Stimulated activated CD8-positive, alpha-beta memory T cell treated with anti-CD3 and anti-CD28 coated beads, Interleukin-4, amount 100 ng/mL, for 48 hours (primary cell): ENCODE results near the gene TENT4A.

Source experiments
- DNase-seq: peaks from one replicate; pipeline ENCODE4 v3.0.0-alpha.2; 2020

Gene TENT4A

DNA sequence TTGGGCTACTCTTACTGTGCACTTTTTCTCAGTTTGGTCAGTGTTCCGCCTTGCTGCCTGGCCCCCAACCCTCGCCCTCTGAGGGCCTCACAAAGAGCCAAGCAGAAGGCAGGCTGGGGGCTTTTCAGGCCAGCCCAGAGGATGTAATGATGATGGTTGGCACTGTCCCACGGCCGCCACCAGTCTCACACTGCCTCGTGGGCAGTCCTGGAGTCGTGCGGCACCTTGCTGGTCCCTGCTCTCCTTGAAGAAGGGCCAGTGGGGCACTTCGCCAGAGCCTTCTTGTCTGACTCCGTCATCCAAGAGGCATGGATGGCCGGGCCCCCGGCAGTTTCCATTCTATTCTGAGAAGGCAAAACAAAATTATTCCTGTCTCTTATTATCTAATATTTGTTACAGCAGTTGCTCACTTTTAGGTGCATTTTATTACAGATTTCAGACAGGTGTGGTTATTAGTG is 21.0 kb downstream of the TENT4A start:
- no peak for DNase-seq

DNA sequence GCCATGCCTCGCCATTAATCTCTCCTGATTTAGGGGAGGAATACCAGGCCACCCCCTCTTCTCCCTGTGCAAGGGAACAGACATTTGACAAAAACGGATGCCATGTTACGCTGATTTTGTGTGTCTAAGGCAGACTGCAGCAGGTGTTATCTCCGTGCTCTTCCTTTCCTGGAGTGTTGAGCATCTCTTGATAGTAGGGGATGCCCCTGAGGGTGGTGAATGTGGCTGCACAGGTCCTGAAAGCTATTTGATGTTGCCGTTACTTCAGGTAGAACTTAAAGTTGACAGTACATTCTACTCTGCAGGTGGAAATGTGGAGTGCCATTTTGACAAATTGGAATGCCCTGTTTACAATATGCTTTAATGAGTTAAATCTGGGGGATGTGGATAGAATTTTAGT is 21.5 kb downstream of the TENT4A start:
- DNase-seq: no peak

DNA sequence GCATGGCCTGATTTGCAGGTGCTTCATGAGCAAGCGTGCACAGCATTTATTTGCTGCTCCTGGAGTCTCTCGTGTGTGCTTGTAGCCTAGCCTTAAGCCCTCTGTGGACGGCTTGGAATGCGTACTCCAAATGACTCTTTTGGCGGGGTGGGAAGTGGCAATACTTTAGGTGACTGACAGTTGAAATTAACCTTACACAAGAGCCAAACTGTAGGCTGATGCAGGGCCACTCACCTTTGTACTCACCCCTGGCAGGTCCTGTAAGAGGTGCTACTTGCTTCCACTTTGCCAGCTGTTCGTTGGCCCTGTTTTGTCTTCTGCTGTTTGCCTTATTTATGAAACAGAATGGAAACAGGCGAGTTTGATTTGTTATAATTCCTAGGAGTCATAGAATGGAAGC is 22.9 kb downstream of the TENT4A start:
- no peak for DNase-seq

DNA sequence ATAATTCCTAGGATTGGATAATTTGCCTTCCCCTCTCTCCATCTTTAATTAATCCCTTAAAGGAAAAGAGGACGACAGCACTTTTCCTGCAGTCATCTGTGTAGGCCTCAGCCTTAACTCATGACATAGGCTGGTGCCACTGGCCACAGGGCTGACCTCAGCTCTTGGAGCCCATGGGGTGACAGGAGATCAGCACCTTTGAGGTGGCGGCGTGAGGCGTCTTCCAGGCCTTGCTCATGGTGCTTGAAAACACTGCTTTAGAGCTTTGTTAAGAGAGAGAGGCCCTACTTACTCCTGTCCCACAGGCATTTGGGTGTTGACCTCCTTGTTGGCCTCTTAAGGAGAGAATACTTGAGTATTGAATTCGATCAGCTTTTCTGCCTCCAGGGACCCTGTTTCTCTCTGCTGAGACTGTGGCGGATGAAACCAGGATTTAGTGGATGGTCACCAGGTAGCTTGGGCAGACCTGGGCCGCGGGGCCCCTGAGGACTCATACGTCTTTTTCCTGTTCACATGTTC is 23.4 kb downstream of the TENT4A start:
- no peak for DNase-seq

DNA sequence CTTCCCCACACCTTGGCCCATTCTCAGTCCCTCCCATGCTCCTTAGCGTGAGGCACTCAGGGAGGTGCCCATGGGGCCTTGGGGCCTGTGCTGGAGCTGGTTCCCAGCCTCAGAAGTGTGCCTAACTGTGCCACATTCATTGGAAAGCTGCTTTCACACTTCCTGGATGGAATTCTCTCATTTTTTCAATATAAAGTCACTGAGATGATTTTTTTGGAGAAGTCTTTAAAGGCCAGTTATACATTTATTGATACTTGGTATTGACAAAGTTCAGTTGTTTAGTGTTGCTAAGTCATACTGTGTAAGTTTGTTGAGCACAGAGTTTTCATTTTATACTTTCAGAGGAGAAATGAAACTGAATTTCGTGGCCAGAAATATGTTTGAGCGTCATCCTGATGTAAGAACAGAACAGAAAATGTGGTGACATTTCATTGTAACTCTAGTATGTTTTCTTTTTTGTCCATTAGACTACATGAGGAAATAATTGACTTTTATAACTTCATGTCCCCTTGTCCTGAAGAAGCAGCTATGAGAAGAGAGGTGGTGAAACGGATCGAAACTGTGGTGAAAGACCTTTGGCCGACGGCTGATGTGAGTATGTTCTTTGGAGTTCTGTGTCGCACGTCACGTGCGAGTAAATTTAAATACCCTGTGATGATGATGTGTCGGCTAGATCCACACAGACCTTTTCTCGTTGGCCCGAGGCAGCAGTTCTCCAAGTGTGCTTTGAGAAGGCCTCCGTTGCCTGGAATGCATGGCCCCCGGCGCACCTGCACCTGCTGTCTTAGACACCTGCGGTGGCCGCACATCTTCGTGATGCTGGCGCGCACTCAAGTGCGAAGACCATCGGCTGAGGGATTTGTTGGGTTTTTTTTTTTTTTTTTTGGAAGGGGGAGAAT is 24.1 kb downstream of the TENT4A start:
- DNase-seq: peak; percentile 40

DNA sequence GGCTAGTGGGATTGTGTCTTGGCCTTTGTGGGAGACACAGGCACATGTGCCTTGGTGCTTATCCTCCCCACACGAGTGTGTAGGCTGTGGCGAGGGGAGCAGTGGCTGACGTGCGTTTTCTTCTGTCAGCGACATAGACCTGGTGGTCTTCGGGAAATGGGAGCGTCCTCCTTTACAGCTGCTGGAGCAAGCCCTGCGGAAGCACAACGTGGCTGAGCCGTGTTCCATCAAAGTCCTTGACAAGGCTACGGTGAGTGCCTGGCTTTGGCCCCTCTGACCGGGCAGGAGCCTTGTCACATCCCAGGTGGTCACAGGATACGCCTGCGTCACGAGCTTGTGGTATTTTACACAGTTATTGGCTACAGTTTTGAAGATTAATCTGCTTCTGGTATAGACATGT is 26.4 kb downstream of the TENT4A start:
- DNase-seq: no peak

DNA sequence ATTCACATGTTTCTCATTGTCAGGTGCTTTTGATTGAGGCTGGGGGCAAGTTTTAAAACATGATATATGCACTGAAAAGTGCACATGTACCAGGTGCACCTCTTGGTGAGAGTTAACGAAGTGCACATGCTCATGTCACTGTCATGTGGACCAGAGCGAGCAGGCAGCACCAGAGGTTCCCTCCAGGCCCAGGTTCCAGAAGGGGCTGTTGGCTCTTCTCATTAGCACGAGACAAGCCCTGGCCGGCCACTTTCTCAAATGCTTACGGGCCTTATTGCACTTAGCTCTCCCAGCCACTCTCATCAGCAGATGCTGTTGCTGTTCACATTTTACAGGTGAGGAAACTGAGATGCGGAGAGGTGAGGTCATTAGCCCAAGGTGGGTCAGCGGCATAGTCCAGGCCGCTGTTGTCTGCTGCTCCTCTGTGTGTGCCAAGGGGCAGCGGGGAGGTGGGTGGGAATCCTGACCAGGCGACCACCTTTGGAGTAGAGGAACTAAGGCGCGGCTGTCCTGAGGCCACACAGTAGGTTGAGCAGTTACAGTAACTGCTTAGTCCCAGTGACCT is 27.4 kb downstream of the TENT4A start:
- DNase-seq: no peak

DNA sequence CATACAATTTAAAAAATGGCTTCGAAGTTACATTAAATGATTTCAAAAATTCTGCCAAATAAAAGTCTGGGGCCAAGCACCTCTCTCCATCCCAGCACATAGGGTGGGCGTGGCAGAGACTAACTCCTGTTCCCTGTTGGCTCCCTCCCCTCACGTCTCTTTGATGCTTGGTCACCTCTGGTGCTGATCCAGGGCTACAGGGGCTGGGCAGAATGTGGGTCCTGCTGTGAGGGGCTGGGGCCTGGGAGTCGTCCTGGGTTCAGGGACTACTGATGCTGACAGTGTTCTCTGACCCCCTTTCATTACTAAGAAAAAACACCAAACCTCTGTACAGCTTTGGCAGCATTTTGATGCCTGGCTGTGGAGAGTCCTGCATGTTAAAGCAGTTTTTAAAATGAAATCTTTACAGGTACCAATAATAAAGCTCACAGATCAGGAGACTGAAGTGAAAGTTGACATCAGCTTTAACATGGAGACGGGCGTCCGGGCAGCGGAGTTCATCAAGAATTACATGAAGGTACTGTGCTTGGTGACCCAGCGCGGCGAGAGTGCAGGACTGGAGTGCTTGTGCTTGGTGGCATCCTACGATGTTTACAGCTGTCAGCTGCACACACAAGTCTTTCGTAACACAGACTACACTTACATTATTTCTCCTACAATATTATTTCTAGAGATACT is 29.0 kb downstream of the TENT4A start:
- no peak for DNase-seq

DNA sequence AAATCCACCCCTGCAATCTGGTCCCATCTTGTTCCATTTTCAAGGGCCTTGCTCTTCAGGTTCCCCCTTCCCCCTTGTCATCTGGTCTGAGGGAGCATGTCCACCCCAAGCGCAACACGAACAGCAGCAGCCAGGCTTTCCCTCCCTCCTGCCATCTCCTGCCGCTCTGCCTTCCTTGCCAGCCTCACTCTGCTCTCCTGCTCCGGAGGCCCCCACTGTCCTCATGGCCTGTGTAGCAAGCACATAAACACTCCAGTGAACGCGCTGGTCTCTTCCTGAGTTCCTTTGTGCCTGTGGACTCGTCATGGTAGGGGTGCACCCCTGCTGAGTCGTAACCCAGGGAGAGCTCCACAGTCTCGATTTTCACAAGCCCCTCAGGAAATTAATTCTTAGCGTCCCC is 29.9 kb downstream of the TENT4A start:
- no peak for DNase-seq

DNA sequence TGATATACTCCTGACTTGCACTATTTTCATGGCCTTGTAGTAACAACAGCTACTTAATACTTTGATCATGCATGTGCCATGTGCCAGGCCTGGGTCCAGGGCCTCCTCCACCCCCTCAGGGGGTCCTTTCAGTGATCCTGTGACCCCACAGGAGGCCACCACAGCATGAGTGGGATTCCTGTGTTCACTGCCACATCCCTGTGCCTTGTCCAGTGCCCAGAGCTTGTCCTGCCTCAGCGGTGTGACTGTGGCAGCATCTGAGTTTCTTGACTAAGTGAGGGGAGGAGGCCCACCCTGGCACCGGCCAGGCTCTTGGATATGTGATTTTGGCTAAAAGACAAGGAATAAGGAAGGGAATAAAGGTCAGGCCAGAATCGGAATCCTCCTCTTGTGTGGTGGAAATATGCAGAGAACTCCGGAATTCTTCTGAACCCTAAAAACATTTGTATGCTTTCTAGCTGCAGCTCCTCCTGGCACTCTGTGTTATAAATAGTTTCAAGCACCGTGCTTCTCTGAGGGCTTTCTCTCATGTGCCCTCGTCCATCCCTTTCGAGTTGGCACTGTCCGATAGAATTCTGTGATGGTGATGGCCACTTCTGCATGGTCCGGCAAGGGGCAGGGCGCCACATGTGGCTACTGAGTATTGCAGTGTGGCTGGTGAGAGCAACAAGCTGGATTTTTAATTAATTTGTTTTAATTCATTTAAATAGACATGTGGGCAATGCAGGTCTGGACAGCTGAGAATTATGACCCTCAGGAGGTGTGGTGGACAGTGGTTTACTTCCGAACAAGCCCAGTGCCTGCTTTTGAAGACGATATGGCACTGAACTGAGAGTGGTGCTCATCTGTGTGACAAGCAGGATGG is 31.8 kb downstream of the TENT4A start:
- no peak for DNase-seq

DNA sequence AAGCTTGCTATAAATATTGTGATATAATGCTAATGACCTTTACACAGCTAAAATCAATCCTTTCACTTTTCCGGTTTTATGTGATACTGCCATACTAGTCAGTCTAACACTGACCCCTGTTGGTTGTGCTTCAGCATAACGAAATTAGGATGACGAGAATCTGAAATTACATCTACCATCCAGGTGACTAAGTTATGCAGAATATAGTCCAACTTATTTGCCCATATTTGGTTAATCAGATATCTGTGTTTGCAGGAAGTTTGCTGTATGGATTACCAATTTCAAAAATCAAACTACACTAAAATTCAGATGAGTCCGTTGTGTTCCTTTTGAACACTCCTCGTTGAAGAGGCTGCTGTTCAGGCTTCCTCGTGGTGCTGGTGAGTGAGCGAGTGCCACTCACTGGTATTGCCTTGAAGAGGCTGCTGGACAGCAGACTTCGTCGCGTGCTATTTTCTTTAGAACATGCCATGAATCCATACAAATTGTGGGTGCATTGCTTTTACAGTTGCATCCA is 32.5 kb downstream of the TENT4A start:
- no peak for DNase-seq

DNA sequence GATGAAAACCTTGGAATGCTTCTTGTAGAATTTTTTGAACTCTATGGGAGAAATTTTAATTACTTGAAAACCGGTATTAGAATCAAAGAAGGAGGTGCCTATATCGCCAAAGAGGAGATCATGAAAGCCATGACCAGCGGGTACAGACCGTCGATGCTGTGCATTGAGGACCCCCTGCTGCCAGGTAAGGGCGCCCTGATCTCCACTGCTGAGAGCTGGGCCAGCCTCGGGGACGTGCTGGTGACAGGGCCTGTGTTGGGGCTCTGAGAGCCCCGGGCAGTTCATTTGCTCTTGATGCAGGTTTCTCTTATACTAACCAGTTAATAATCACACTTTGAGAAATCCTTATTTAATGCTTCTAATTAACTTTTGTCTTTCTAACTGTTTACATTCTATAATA is 33.0 kb downstream of the TENT4A start:
- DNase-seq: no peak

DNA sequence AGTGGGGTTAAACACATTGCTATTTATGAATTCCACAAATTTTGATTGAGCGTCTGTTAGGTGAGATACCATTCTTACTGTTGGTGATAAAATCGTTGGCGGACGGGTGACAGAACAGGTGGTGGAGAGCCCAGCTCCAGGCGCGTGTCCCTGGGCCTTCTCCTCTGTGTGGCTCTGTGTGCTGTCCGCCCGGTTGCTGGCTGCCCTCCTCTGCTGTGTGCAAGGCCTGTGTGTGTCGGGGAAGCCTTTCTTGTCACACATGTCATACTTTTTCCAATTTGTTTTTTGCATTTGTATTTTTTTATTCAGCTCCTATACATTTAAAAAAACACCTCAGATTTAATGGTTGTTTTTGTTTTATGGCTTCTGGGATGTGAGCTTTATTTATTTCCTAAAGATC is 33.9 kb downstream of the TENT4A start:
- no peak for DNase-seq

DNA sequence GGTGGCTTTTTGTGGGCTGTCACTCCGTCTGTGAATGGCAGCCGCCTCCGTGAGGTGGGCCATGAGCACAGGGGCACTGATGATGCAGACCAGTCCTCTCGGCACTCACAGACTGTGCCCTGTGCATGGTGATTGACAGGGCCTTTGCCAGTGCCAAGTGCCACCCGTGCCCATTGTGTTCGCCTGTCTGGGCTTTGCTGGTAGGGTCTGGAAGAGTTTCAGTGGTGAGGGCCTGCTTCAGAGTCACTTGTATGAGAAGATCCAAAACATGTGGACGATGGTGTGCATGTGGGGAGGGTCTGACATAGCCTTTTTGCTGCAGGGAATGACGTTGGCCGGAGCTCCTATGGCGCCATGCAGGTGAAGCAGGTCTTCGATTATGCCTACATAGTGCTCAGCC is 34.9 kb downstream of the TENT4A start:
- no peak for DNase-seq

DNA sequence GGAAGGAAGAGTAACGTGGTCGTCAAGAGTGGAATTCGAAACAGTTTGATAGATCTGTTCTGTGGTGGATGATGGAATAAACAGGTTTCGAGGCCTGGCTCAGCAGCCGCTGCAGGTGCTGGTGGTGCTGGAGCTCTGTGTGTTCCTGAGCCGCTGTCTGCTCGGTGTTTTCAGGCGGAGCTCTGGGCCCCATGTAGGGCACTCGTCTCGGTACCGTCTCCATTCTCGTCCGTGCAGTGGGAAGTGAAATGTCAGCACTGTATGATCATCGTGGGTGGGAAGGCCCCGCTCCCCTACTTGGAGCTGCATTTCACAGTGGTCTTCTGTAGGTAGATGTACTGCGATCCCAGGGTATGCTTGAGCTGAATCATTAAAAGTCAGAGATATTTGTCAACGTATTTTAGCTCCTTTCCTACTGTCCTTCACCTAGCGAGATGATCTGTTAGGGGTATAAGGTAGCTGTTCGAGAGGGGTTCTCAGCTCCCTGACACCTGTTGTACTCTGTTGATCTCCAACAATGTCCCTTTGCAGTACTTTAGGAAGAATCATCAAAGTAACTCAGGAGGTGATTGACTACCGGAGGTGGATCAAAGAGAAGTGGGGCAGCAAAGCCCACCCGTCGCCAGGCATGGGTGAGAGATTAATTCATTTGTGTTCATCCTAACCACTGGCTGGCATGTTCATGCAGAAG is 35.9 kb downstream of the TENT4A start:
- no peak for DNase-seq

DNA sequence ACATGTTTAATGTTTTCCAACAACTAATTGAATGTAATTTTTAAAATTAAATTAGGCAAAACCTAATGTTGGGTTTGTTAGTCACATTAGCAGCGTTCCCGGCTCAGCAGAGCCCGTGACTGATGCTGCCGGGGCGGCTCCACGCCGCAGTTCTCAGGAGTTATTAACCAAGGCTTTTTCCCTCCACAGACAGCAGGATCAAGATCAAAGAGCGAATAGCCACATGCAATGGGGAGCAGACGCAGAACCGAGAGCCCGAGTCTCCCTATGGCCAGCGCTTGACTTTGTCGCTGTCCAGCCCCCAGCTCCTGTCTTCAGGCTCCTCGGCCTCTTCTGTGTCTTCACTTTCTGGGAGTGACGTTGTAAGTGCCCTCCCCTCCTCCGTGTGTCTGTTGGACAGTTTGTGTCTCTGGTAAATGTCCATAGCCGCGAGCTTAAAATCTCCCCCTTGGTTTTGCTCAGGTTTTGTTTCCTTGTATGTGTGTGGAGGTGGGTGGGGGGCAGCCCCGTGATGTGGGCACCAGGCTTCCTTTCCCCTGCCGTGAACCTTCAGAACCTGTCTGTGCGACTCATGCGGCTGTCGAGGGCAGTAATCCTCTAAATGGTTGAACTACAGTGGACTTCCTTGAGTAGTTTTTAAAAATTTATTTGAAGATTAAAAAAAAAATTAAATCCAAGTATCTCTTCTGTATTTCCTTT is 37.1 kb downstream of the TENT4A start:
- DNase-seq: no peak

DNA sequence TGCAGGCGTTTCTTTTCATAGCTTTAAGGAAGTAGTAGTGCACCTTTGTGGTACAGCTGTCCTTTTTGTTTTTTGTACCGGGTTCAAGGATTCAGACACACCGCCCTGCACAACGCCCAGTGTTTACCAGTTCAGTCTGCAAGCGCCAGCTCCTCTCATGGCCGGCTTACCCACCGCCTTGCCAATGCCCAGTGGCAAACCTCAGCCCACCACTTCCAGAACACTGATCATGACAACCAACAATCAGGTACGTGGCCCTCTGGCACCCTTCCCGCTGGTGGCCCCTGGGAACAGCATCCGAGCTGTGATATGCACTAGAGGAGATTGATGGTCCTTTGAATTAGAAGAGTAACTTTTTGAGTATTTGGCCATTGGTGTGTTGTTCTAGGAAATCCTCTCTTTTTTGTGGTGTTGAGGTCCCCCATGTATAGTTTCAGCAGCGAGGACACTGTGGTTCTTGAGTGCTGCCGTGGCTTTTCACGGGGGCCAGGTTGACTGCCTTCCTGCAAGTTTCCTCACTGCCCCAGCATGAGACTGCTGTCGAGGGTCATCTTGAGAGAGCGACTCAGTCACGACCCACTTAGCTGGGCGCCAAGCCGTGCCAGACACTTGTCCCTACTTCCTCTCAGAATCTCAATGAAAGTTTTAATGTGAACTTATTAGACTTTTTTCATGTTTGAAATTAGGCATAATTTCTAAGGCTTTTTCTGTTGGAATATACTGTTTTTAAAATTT is 37.9 kb downstream of the TENT4A start:
- no peak for DNase-seq

DNA sequence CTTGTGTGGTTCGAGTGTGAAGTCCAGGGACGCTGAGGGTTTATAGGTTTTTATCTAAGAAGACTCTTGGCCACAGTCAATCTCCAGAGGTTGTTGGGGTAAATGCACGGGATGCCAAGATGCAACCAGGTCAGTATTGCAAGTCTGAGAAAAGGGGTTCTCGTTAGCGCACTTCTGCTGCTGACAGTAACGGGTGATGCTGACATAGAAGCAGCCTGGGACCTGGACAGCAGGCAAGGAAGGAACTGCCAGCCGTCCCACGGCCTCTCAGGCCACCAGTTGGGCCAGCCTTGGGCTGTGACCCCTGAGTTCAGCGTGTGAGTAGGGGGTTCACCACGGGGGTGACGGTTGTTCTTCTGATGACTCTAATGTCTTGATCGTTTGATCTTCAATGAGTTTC is 39.0 kb downstream of the TENT4A start:
- DNase-seq: no peak

DNA sequence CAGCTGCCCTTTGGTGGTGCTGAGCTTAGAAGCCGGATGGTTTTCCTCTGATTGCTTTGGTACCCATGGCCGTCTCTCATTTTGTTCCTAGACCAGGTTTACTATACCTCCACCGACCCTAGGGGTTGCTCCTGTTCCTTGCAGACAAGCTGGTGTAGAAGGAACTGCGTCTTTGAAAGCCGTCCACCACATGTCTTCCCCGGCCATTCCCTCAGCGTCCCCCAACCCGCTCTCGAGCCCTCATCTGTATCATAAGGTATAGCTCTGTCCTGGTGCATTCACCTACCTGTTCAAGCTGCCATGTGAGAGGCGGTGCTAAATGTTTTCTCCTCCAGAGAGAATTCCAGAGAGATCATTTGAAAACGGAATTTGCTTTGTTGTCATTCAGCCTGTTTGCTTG is 39.5 kb downstream of the TENT4A start:
- no peak for DNase-seq

DNA sequence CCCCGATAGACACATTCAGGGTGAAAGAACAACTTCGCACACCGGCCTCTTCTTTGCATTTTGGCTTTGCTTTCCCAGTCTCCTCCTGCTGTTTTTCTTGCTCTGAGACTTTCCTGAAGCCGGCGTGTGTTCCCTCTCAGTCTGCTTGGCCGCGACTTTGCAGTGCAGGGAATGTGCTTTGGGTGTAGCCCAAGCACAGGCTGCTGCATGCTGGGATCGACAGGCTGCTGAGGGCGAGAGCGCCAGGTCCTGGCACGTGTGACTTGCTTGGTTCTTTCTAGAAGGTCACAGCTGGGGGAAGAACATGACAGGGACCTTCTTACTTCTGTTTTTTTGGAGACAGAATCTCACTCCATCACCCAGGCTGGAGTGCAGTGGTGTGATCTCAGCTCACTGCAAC is 40.6 kb downstream of the TENT4A start:
- DNase-seq: no peak

DNA sequence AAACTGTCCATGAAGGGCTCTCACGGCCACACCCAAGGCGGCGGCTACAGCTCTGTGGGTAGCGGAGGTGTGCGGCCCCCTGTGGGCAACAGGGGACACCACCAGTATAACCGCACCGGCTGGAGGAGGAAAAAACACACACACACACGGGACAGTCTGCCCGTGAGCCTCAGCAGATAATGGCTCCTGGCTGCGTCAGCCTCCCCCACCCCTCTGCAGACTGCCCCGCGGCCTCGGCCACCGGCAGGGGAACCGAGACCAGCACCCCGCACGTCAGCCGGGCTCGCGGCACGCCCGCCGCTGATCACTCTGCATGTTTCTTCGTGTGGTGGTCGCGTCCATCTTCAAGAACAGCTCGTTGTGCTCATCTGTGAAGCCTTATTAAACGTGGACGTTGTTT is 41.5 kb downstream of the TENT4A start:
- DNase-seq: no peak
